ENCODE results near the gene SHC3. TPM values are rescaled to one million over a fixed set of nuclear protein-coding genes. Genes with fewer than 3 reads are reported as not detected.

Gene SHC3
- total RNA-seq, 2 donors from 2014 or later = not detected

DNA sequence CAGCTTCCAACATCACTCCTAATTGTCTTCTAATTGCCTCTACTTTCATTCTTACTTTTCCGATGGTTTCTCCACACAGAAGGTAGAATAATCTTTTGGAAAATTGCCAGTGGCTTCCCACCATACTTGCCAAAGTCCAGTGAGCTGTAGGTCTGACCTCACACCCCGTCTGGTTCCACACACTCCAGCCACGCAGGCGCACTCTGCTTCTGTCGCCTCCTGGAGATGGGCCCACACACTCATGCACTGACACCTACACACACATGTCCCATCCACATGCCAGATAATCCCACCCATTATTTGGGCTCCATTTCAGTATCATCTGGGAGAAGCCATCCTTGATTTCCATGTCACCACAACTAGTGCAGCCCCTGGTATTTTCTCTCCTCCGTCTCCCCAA, 12.7 kb downstream of the SHC3 start:
- H3K4me1 Mint-ChIP-seq (ENCODE audit: low read depth) = no peaks in the 10 kb centered on the region
- DNase-seq = no peak
- no peaks in the 10 kb centered on the region for H3K36me3 Mint-ChIP-seq (ENCODE audit: insufficient read depth in 2 of 2)
- peaks cover 49% of the 10 kb centered on the region for H3K27me3 Mint-ChIP-seq (ENCODE audit: low read depth)
- no peak overlapping the region for H3K4me3 Mint-ChIP-seq
- H3K27ac Mint-ChIP-seq = no peak overlapping the region
- no peaks in the 10 kb centered on the region for H3K9me3 Mint-ChIP-seq
- ATAC-seq (replicated peaks in 1 of 2) = no peak

DNA sequence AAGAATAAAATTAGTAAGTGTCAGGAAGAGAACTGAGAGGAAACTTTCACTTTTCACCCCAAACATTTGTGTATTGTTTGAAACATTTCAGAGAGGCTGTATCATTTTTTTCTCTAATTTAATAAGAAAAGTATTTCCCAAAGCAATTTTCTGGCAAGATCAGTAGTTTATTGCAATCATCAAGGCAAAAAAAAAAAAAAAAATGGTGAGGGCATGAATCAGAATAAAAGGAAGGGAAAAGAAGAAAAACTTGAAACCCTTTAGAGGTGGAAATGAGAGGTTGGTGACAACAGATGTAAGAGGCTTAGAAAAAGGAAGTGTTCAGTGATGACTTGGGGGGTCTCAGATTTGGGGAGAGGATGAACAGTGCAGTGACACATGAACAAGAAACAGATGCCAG, 13.3 kb downstream of the SHC3 start:
- H3K27ac Mint-ChIP-seq = no peak overlapping the region
- no peaks in the 10 kb centered on the region for H3K4me1 Mint-ChIP-seq (ENCODE audit: low read depth)
- no peaks in the 10 kb centered on the region for H3K36me3 Mint-ChIP-seq (ENCODE audit: insufficient read depth in 2 of 2)
- DNase-seq = no peak
- peaks cover 52% of the 10 kb centered on the region for H3K27me3 Mint-ChIP-seq (ENCODE audit: low read depth)
- ATAC-seq (replicated peaks in 1 of 2) = no peak
- H3K4me3 Mint-ChIP-seq = no peak overlapping the region
- H3K9me3 Mint-ChIP-seq = no peaks in the 10 kb centered on the region

DNA sequence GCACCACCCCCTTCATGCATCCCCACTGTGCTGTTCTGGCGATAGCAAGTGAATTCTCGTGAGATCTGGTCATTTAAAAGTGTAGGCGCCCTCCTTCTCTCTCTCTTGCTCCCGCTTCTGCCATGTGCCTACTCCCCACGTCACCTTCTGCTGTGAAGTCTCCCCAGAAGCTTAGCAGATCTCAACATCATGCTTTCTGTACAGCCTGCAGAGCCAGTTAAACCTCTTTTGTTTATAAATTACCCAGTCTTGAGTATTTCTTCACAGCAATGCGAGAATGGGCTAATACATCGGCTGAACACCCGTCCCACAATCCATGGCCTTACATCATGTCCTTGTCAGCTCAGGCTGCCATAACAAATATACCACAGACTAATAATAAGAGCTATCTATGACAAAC, 17.4 kb downstream of the SHC3 start:
- H3K27ac Mint-ChIP-seq = no peak overlapping the region
- no peak for DNase-seq
- no peaks in the 10 kb centered on the region for H3K9me3 Mint-ChIP-seq
- H3K4me3 Mint-ChIP-seq = no peak overlapping the region
- peaks cover 69% of the 10 kb centered on the region for H3K27me3 Mint-ChIP-seq (ENCODE audit: low read depth)
- ATAC-seq (replicated peaks in 1 of 2) = no peak
- no peaks in the 10 kb centered on the region for H3K36me3 Mint-ChIP-seq (ENCODE audit: insufficient read depth in 2 of 2)
- H3K4me1 Mint-ChIP-seq (ENCODE audit: low read depth) = no peaks in the 10 kb centered on the region

DNA sequence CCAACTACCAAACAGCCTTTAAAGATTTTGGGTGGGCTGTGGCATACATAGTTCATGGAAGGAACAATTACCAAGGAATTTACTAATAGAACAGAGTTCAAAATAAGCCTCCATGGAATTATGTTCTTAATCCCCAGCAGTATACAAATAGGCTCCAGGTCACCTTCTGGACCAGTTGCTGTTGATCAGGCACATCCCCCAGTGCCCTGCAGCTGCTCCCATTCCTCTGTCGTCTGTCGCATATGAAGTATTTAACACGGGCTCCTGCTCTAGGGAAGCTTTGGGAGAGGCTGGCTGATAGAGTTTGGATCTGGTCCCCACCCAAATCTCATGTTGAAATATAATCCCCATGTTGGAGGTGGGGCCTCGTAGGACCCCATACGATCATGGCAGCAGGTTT, 17.8 kb downstream of the SHC3 start:
- Mint-ChIP-seq H3K4me1 (ENCODE audit: low read depth) (no peaks in the 10 kb centered on the region), H3K9me3 (no peaks in the 10 kb centered on the region), H3K27ac (no peak overlapping the region), H3K27me3 (ENCODE audit: low read depth) (peaks cover 69% of the 10 kb centered on the region), H3K4me3 (no peak overlapping the region), H3K36me3 (ENCODE audit: insufficient read depth in 2 of 2) (no peaks in the 10 kb centered on the region)
- ATAC-seq (replicated peaks in 1 of 2) = no peak
- no peak for DNase-seq

DNA sequence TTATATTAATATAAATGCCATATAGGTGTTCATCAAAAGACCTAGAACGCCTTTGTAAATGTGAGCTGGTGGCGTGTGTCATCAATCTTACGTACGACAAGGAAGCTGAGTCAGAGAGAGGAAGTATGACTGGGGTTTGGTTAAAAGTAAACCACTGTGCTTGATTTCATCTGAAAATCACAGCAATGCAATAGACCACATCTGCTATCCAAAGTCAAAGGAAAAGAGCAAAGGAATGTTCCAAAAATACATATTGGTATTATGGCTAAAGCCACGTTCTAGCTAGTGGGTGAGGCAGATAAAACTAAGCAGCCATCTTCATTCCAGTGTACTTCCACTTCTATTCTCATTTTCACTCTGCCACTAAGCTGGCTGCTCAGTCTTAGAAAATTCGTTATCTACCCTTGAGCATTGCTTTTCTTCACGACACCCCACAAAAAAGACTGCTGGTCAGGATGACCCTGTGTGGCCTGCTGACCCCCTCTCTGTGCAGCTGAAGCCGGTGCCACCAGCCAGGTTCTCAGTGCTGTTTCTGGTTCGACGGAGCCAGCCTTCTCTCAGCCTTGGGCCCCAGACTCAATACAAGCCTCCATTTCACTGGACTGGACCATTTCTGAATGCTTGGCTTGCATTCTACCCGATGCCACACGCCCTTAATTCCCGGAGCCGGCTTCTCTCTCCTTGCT, 23.8 kb downstream of the SHC3 start:
- DNase-seq = peak; percentile 39 to 42
- ATAC-seq (replicated peaks in 1 of 2) = peak; percentile 77 to 78
- peak overlapping the region in 1 of 2 donors; percentile 68 for H3K4me3 Mint-ChIP-seq
- peaks cover 24% of the 10 kb centered on the region for H3K4me1 Mint-ChIP-seq (ENCODE audit: low read depth)
- H3K27ac Mint-ChIP-seq = no peak overlapping the region
- peaks cover 0 to 2% of the 10 kb centered on the region in 2 donors for H3K9me3 Mint-ChIP-seq
- H3K36me3 Mint-ChIP-seq (ENCODE audit: insufficient read depth in 2 of 2) = no peaks in the 10 kb centered on the region
- H3K27me3 Mint-ChIP-seq (ENCODE audit: low read depth) = peaks cover 59% of the 10 kb centered on the region

DNA sequence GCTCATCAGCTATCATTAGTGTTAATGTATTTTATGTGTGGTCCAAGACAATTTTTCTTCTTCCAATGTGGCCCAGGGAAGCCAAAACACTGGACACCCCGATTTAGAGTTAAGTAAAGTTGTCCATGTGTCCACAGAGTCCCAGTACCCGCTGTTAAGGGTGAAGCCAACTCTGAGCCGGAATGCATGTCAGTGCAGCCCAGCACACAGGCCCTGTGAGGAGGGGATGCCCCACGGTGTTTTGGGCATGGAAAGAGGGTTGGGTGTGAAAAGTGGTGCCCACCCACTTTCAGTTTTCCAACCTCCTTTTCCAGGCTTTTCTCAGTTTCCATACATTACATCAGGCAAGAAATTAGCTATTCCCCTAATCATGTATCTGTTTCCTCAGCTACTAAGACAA, 24.4 kb downstream of the SHC3 start:
- H3K9me3 Mint-ChIP-seq = peaks cover 0 to 2% of the 10 kb centered on the region in 2 donors
- DNase-seq = no peak
- peak overlapping the region; percentile 68 for H3K4me3 Mint-ChIP-seq
- ATAC-seq (replicated peaks in 1 of 2) = peak; percentile 38 to 42
- H3K4me1 Mint-ChIP-seq (ENCODE audit: low read depth) = peaks cover 24% of the 10 kb centered on the region
- H3K27me3 Mint-ChIP-seq (ENCODE audit: low read depth) = peaks cover 54% of the 10 kb centered on the region
- no peak overlapping the region for H3K27ac Mint-ChIP-seq
- H3K36me3 Mint-ChIP-seq (ENCODE audit: insufficient read depth in 2 of 2) = no peaks in the 10 kb centered on the region

DNA sequence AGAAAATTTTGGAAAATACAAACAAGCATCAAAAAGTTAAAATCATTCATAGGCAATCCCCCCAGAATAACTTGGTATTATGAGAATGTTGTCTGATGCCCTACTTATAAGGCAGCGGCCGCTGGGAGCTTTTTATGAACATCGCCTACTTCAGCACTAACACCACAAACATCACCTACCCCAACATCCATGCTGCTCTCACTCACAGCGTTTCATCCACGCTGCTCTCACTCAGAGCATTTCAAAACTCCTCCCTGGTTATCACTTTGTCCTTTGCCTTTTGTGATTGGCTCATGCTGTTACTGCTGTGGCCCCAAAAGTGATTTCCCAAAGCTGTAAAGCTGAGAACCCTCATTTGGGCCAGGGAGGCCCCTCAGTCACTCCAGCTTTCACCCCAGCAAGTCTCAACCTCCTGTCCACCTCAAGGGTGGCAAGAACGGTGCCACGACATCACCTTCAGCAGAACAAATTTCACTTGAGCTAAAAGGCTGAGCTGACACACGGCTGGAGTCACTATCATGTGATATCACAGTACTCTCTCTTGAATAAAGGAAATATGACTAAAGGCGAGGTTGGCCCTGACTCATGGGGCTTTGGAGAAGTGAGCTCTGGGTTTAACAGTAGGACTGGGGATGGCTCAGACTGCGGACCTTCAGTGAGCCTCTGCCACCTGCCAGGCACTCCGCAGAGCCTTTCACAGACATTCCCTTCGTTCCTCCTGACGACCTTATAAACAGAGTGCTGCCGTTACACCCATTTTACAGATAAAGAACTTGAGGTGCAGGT, 25.2 kb downstream of the SHC3 start:
- peak overlapping the region; percentile 83 for H3K27ac Mint-ChIP-seq

DNA sequence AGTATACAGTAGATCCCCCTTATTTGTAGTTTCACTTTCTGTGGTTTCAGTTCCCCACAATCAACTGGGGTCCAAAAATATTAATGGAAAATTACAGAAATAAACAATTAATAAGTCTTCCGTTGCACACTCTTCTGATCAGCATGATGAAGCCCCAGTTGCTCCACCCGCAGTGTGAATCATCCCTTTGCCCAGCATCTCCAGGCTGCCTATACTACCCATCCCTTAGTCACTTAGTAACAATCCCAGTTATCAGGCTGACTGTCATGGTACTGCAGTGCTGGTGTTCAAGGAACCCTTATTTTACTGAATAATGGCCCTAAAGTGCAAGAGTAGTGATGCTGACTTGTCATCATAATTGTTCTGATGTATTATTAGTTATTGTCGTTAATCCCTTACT, 28.9 kb downstream of the SHC3 start:
- ATAC-seq (replicated peaks in 1 of 2) = no peak
- Mint-ChIP-seq H3K36me3 (ENCODE audit: insufficient read depth in 2 of 2) (no peaks in the 10 kb centered on the region), H3K4me1 (ENCODE audit: low read depth) (peaks cover 17% of the 10 kb centered on the region), H3K9me3 (peaks cover 0 to 2% of the 10 kb centered on the region in 2 donors), H3K27ac (no peak overlapping the region), H3K4me3 (no peak overlapping the region), H3K27me3 (ENCODE audit: low read depth) (peaks cover 43% of the 10 kb centered on the region)
- DNase-seq = no peak

More for the DNA sequence above, 25.2 kb downstream of the SHC3 start:
- peak; percentile 50 to 65 for DNase-seq
- no peaks in the 10 kb centered on the region for H3K36me3 Mint-ChIP-seq (ENCODE audit: insufficient read depth in 2 of 2)
- H3K9me3 Mint-ChIP-seq = peaks cover 0 to 2% of the 10 kb centered on the region in 2 donors
- H3K4me1 Mint-ChIP-seq (ENCODE audit: low read depth) = peaks cover 24% of the 10 kb centered on the region
- H3K4me3 Mint-ChIP-seq = peak overlapping the region; percentile 68
- H3K27me3 Mint-ChIP-seq (ENCODE audit: low read depth) = peaks cover 47% of the 10 kb centered on the region
- peak; percentile 96 for ATAC-seq (replicated peaks in 1 of 2)

DNA sequence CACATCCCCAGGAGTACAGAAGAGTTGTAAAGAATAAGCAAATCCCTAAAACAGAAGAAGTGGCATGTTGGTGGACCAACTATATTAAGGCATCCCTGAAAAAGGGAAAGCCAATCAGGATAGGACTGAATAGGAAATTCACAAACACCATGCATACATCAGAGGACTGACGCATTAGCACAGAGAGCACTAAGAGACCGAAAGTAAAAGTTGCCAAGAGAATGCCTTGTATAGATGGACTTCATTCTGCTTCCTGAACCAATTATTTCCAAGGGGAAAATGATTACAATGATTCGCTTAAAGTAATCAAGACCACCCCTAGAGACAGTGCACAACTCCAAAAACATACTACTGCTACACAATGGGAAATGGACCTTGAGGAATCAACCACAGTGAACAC, 33.5 kb downstream of the SHC3 start:
- Mint-ChIP-seq H3K36me3 (ENCODE audit: insufficient read depth in 2 of 2) (no peaks in the 10 kb centered on the region), H3K4me3 (no peak overlapping the region), H3K9me3 (no peaks in the 10 kb centered on the region), H3K27me3 (ENCODE audit: low read depth) (peaks cover 30% of the 10 kb centered on the region), H3K4me1 (ENCODE audit: low read depth) (no peaks in the 10 kb centered on the region), H3K27ac (no peak overlapping the region)
- no peak for ATAC-seq (replicated peaks in 1 of 2)
- DNase-seq = no peak

DNA sequence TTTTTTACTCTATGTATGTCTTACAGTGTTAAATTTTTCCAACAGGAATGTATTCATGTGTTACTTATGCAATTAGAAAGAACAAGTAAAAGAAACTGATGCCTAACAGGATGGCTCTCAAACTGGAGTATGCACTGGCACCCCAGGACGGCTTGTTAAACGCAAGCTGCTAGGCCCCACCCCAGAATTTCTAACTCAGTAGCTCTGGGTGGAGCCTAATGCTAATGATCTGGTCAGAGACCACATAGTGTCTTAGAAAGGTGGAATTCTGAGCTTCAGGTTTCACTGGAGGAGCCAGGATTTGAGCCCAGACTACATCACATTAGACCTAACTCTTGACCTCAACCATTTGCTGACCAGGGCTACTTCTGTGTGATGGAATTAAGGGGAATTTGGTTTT, 34.4 kb downstream of the SHC3 start:
- DNase-seq (no peak), ATAC-seq (replicated peaks in 1 of 2) (no peak)
- Mint-ChIP-seq H3K4me1 (ENCODE audit: low read depth) (no peaks in the 10 kb centered on the region), H3K4me3 (no peak overlapping the region), H3K36me3 (ENCODE audit: insufficient read depth in 2 of 2) (no peaks in the 10 kb centered on the region), H3K9me3 (no peaks in the 10 kb centered on the region), H3K27ac (no peak overlapping the region), H3K27me3 (ENCODE audit: low read depth) (peaks cover 30% of the 10 kb centered on the region)

DNA sequence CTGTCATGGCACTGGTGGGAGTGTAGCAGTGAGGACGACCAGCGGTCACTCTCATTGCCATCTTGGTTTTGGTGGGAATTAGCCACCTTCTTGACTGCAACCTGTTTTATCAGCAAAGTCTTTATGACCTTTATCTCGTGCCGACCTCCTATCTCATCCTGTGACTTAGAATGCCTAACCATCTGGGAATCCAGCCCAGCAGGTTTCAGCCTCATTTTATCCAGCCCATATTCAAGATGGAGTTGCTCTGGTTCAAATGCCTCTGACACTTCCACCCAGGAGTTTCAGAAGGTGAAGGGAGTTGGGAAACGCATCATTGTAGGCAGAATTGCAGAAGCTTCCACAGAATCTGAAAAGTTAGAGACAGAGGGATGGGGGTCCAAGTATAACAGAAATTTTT, 35.4 kb downstream of the SHC3 start:
- peaks cover 34% of the 10 kb centered on the region for H3K27me3 Mint-ChIP-seq (ENCODE audit: low read depth)
- H3K9me3 Mint-ChIP-seq = no peaks in the 10 kb centered on the region
- no peak overlapping the region for H3K4me3 Mint-ChIP-seq
- no peaks in the 10 kb centered on the region for H3K4me1 Mint-ChIP-seq (ENCODE audit: low read depth)
- H3K27ac Mint-ChIP-seq = no peak overlapping the region
- DNase-seq (no peak), ATAC-seq (replicated peaks in 1 of 2) (no peak)
- H3K36me3 Mint-ChIP-seq (ENCODE audit: insufficient read depth in 2 of 2) = no peaks in the 10 kb centered on the region

DNA sequence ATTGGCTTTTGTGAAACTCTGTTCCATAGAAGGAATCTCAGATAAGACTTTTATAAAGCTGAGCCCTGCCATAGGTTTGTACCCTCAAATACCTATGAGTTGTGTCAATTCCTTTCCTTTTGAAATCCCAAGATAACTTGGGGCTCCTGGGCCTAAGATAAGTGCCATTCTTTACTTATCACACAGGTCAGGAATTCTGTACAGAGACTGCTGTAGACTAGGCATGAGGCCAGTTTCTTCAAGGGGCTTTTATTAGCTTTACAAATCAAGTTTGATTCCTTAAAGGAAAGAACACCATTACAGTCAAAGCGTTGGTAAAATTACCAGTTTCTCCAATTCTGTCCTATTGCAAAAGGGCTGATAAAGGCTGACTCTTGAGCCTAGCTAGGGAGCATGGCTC, 39.2 kb downstream of the SHC3 start:
- Mint-ChIP-seq H3K27me3 (ENCODE audit: low read depth) (peaks cover 22% of the 10 kb centered on the region), H3K36me3 (ENCODE audit: insufficient read depth in 2 of 2) (peaks cover 0 to 3% of the 10 kb centered on the region in 2 donors), H3K4me1 (ENCODE audit: low read depth) (peaks cover 6% of the 10 kb centered on the region), H3K27ac (no peak overlapping the region), H3K9me3 (peaks cover 1 to 2% of the 10 kb centered on the region in 2 donors), H3K4me3 (no peak overlapping the region)
- ATAC-seq (replicated peaks in 1 of 2) (no peak), DNase-seq (no peak)

DNA sequence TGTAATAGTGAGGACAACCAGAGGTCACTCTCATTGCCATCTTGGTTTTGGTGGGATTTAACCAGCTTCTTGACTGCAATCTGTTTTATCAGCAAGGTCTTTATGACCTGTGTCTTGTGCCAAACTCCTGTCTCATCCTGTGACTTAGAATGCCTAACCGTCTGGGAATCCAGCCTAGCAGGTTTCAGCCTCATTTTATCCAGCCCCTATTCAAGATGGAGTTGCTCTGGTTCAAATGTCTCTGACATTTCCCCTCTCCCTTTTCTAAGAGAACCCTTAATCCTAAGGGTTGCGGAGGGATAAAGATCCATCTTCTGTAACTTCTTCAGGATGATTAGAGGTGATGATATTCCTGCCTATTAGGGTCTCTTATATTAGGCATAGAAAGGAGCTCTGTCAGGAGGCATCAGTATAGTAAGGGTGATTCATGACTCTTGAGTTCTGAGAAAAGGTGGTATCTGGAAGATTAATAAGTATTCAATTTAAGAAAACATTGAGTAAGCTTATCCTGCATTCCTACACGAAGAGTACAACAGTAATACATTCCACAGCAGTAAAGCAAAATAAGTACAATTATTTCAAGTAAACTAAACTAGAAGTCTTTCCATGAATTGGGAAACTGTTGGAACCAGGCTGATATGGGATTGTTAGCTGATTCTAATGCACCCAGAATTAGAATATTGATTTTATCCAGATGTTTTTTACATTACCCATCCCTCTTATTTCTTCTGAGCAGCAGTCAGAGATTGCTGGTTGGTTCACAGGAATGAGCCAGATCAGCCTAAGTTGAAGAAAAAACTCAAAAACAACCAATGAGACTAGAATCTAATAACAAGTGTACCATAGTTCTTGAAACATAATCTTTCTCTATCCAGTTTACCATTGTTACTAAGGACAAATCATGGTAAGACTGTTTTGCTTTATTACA, 39.9 kb downstream of the SHC3 start:
- Mint-ChIP-seq H3K4me3 (no peak overlapping the region), H3K27me3 (ENCODE audit: low read depth) (peaks cover 22% of the 10 kb centered on the region), H3K4me1 (ENCODE audit: low read depth) (peaks cover 6% of the 10 kb centered on the region), H3K27ac (no peak overlapping the region), H3K36me3 (ENCODE audit: insufficient read depth in 2 of 2) (peaks cover 0 to 3% of the 10 kb centered on the region in 2 donors), H3K9me3 (peaks cover 1 to 4% of the 10 kb centered on the region in 2 donors)
- DNase-seq = no peak
- no peak for ATAC-seq (replicated peaks in 1 of 2)
